22Rv1 (cell line): ENCODE results near the gene PCDHB11.
"Not testable (repeated sequence)": the region's sequence is repeated elsewhere in the genome, so short reads cannot be mapped to it uniquely, and the experiment has no call there.

ENCODE experiments used
- CTCF ChIP-seq: fragments of 450-650 bp; IDR thresholded peaks from 2 replicates; pipeline ENCODE4 v1.5.1; 2017; ENCODE audit warnings: mild to moderate bottlenecking
- ZFX ChIP-seq: fragments of 450-650 bp; IDR thresholded peaks from 2 replicates; pipeline ENCODE4 v1.6.1; 2017; ENCODE audit warnings: antibody characterized with exemption, borderline replicate concordance

- not testable (repeated sequence) for TF ChIP-seq CTCF, ZFX
Observed at GRCh38 chr5:141235922-141236321, 36.5 kb downstream of the PCDHB11 start.
